ENCODE data around the gene NOTCH1. TPM values are rescaled to one million over a fixed set of nuclear protein-coding genes. Genes with fewer than 3 reads are reported as not detected.

Gene NOTCH1
- total RNA-seq, 6 experiments from 2014 or later, result 12.1 to 17.1 (median 14.7) TPM

DNA sequence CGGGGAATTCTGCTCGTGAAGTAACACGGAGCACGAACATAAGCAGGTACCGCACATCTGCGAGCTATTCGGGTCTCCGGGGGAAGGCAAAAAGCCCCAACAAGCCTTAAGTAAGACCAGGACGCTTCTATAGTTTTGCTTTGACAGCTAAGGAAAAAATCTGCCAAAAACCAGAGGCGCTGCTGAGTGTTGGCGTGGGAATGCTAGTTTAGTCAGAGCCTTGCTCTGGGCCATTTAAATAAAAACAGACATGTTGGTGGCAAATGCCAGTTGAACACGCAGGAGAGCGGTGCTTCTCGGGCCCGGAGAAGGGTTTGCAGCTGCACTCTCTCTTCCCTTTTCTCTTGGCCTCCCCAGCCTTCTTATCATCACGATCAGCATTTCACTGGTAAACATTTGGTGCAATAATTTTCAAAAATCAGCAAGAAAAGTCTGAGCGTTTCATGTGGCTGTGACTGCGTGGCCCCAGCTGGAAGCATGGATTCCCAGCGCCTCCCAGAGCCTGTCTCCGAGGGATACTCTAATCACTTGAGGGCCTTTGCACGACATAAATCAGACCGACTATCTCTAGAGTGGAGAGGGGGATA lies 6.4 kb upstream of the NOTCH1 start:
- no peaks in the 10 kb centered on the region; the same call in none of the 2 replicates for H3K27me3 Mint-ChIP-seq (ENCODE audit: insufficient read depth)
- TF ChIP-seq CTCF (IDR thresholded peaks at IDR 0.05), result no peak
- DNase-seq, result peak; percentile 79
- H3K4me3 Mint-ChIP-seq, result peak overlapping the region; percentile 82
- H3K36me3 Mint-ChIP-seq (ENCODE audit: low read depth), result no peaks in the 10 kb centered on the region
- no peaks in the 10 kb centered on the region for H3K9me3 Mint-ChIP-seq
- H3K27ac Mint-ChIP-seq, result peak overlapping the region; percentile 93
- H3K4me1 Mint-ChIP-seq (ENCODE audit: low read depth), result peaks cover 24% of the 10 kb centered on the region

DNA sequence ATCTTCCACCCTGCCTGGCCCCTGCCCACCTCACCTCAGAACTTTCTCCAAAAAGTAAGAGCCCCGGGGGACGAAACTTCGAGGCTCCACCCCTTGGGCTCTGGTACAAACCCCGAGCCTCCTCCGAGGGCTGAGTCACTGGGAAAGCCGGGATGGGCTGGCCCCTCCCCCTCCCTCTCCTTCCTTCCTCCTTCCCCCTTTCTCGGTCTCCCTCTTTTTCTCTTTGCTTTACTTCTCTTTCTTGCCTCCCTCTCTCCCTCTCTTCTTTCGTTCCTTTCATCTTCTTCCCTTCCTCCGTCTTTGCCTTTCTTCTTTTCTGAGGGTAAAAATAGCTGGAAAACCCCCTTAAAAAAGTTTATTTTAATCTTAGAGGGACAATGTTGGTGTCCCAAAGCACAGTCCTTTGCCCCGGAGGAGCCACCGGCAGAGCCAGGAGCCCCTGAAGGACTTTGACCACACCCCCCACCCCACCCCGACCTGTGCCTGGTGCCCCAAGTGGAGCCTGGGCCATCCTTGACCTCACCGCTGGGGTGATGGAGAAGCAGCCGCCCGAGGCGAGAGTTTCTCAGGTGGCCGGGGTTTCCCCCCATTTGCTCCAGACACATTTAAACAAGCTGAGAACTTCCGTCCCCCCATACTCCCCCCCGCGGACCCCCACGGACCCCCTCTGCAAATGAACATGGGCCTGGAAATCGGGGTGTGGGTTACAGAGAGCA lies 5.7 kb upstream of the NOTCH1 start:
- Mint-ChIP-seq H3K9me3 (no peaks in the 10 kb centered on the region), H3K4me3 (peak overlapping the region; percentile 82)

GRCh38 chr9:136550439-136551289 lies 4.8 kb upstream of the NOTCH1 start:
- Mint-ChIP-seq H3K27me3 (ENCODE audit: insufficient read depth) (no peaks in the 10 kb centered on the region; the same call in 1 of the 2 replicates), H3K36me3 (ENCODE audit: low read depth) (no peaks in the 10 kb centered on the region), H3K4me1 (ENCODE audit: low read depth) (peaks cover 29% of the 10 kb centered on the region), H3K27ac (peak overlapping the region; percentile 93), H3K4me3 (peak overlapping the region; percentile 82; the same call in 1 of the 2 replicates), H3K9me3 (no peaks in the 10 kb centered on the region)
- DNase-seq, result no peak
- TF ChIP-seq CTCF (IDR thresholded peaks at IDR 0.05), result no peak

More for the DNA sequence above, 5.7 kb upstream of the NOTCH1 start:
- no peak for TF ChIP-seq CTCF (IDR thresholded peaks at IDR 0.05)
- Mint-ChIP-seq H3K4me1 (ENCODE audit: low read depth) (peaks cover 29% of the 10 kb centered on the region), H3K27ac (peak overlapping the region; percentile 93), H3K27me3 (ENCODE audit: insufficient read depth) (no peaks in the 10 kb centered on the region; the same call in none of the 2 replicates), H3K36me3 (ENCODE audit: low read depth) (no peaks in the 10 kb centered on the region)
- DNase-seq, result peak; percentile 46

DNA sequence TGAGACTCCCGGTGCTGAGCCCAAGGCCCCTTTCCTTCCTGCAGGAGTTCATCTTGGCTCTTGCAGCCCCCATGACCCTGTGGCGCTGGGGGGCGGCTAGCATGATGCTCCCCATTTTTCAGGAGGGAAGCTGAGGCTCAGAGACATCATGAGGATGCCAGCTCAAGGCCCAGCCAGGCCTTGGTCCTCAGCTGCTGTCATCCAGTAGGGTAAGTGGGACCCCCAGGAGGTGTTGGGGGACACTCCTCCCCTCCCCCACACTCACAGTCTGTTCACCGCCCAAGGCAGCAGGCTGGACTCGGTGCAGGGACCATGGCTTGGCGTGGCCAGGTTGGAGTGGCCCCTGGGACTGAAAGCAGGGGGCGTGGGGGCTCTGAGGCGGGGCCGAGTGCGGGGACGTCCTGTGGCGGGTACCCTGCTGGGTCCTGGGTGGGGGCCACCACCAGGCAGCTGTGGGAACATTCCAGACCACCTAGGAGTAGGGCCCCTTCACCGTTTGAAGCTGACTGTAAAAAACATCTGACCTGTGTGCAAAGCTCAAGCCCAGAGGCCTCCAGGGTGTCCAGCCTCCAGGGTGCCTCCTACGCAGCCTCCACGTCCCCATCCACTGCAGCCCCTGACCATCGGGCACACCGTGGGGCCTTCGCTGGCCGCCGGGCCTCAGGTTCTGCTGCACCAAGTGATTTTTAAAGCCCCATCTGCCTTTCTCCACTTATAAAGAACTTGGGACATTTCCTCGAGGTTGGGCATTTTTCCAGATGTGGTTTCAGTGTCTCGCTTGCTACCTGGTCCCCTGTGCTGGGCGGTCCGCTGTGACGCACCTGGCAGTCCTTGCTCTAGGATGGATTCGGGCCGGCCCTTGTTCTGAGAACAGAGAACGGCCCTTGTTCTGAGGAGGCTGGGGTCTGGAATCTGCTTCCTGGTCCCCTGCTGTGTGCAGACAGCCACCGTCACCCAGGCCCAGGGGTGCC lies 3.4 kb upstream of the NOTCH1 start:
- no peak overlapping the region for H3K27ac Mint-ChIP-seq
- H3K36me3 Mint-ChIP-seq (ENCODE audit: low read depth), result no peaks in the 10 kb centered on the region
- H3K27me3 Mint-ChIP-seq (ENCODE audit: insufficient read depth), result no peaks in the 10 kb centered on the region; the same call in 1 of the 2 replicates
- DNase-seq, result no peak
- H3K4me1 Mint-ChIP-seq (ENCODE audit: low read depth), result peaks cover 29% of the 10 kb centered on the region
- H3K9me3 Mint-ChIP-seq, result no peaks in the 10 kb centered on the region
- no peak overlapping the region for H3K4me3 Mint-ChIP-seq
- no peak for TF ChIP-seq CTCF (IDR thresholded peaks at IDR 0.05)

Data from HFFc6 (cell line).